SK-N-SH (cell line): ENCODE measurements around the gene SIGLEC8. TPM values are rescaled to one million over a fixed set of nuclear protein-coding genes. Genes with fewer than 3 reads are reported as not detected.

Experiments
- CTCF ChIA-PET: fragments of 300-600, 350-600 bp; formaldehyde crosslinking; extraction: SDS; loops from one replicate; lab custom pipeline; 2021; lab: Yijun Ruan, JAX
- POLR2A ChIA-PET: fragments of 350-600 bp; sonication (Branson Sonifier 250); formaldehyde crosslinking; extraction: SDS; loops from one replicate; lab custom pipeline; 2020; ENCODE audit warnings: antibody characterized with exemption, inconsistent platforms; lab: Yijun Ruan, JAX
- DNase-seq: peaks from one replicate; pipeline ENCODE4 v3.0.0; 2012
- H2AFZ ChIP-seq: fragments of 200-600 bp; sonication (generic); 2 replicates; pipeline ENCODE4 v1.8.1; 2016; ENCODE audit warnings: antibody characterized with exemption, mild to moderate bottlenecking, low read depth
- H3F3A ChIP-seq: fragments of 200-600 bp; sonication (generic); replicated peaks from 2 replicates; pipeline ENCODE3; 2016; ENCODE audit warnings: antibody characterized with exemption, mild to moderate bottlenecking; ENCODE audit not compliant: insufficient read depth
- H3K27ac ChIP-seq, 2 experiments: fragments of 200-500 bp in 1 of 2; fragments of 200-600 bp in 1 of 2; sonication (Bioruptor generic) in 1 of 2; sonication (generic), shearing (Covaris generic) in 1 of 2; 2 replicates each; pipeline versions ENCODE4 v1.5.1 to v1.6.1; 2014 to 2016; ENCODE audit warnings: low read depth in 2 of 2, inconsistent platforms in 1 of 2, low read length in 1 of 2, mild to moderate bottlenecking in 1 of 2, mixed read lengths in 1 of 2
- H3K27me3 ChIP-seq: fragments of 200-600 bp; sonication (generic), shearing (Covaris generic); 2 replicates; pipeline ENCODE4 v1.6.1; 2016; ENCODE audit warnings: mixed run types; ENCODE audit not compliant: insufficient read depth
- H3K36me3 ChIP-seq, 2 experiments: fragments of 200-500 bp in 1 of 2; fragments of 200-600 bp in 1 of 2; sonication (Bioruptor generic) in 1 of 2; sonication (generic) in 1 of 2; replicated peaks in 1 of 2; 2 replicates each; pipeline versions ENCODE3 to v1.5.1; 2014 to 2016; ENCODE audit warnings: low read length in 1 of 2, mild to moderate bottlenecking in 1 of 2; ENCODE audit not compliant: insufficient read depth in 2 of 2, control insufficient read depth in 1 of 2
- H3K4me1 ChIP-seq, 2 experiments: fragments of 200-500 bp in 1 of 2; fragments of 200-600 bp in 1 of 2; sonication (Bioruptor generic) in 1 of 2; sonication (generic), shearing (Covaris generic) in 1 of 2; 2 replicates each; pipeline versions ENCODE4 v1.5.1 to v1.6.1; 2014 to 2016; ENCODE audit warnings: low read depth in 1 of 2, low read length in 1 of 2, mixed run types in 1 of 2; ENCODE audit not compliant: insufficient read depth in 2 of 2, control insufficient read depth in 1 of 2
- H3K4me2 ChIP-seq: fragments of 200-600 bp; sonication (generic), shearing (Covaris generic); 2 replicates; pipeline ENCODE4 v1.6.1; 2017; ENCODE audit warnings: mixed run types
- H3K4me3 ChIP-seq, 2 experiments: fragments of 200-500 bp in 1 of 2; fragments of 200-600 bp in 1 of 2; sonication (Bioruptor generic) in 1 of 2; sonication (generic), shearing (Covaris generic) in 1 of 2; 2 replicates each; pipeline versions ENCODE4 v1.5.1 to v1.8.1; 2014 to 2016; ENCODE audit warnings: low read depth in 2 of 2, inconsistent platforms in 1 of 2, low read length in 1 of 2, mild to moderate bottlenecking in 1 of 2, mixed read lengths in 1 of 2, moderate library complexity in 1 of 2
- H3K79me2 ChIP-seq: fragments of 200-600 bp; sonication (generic); 2 replicates; pipeline ENCODE4 v1.8.1; 2017; ENCODE audit warnings: mild to moderate bottlenecking; ENCODE audit not compliant: insufficient read depth
- H3K9ac ChIP-seq: fragments of 200-600 bp; sonication (generic); 2 replicates; pipeline ENCODE4 v1.6.1; 2017; ENCODE audit warnings: mixed run types
- H3K9me2 ChIP-seq: fragments of 200-600 bp; sonication (generic); 2 replicates; pipeline ENCODE4 v1.6.1; 2017; ENCODE audit warnings: mixed run types
- H3K9me3 ChIP-seq: fragments of 200-600 bp; sonication (generic); 2 replicates; pipeline ENCODE4 v1.6.1; 2017; ENCODE audit warnings: mixed run types, mild to moderate bottlenecking, moderate library complexity
- H4K20me1 ChIP-seq: fragments of 200-600 bp; sonication (generic); 2 replicates; pipeline ENCODE4 v1.6.1; 2017; ENCODE audit warnings: mild to moderate bottlenecking, mixed run types; ENCODE audit not compliant: insufficient read depth
- CHD2 ChIP-seq: fragments of 150-350 bp; IDR thresholded peaks from 2 replicates; pipeline ENCODE4 v1.6.1; 2018; ENCODE audit warnings: low read length; ENCODE audit not compliant: partially characterized antibody
- GATA2 ChIP-seq: sonication (generic); formaldehyde crosslinking; IDR thresholded peaks from 2 replicates; pipeline ENCODE4 v1.5.0; 2020; ENCODE audit warnings: mild to moderate bottlenecking, missing genetic modification reagents
- NFIC ChIP-seq: IDR thresholded peaks from 2 replicates; pipeline ENCODE4 v1.4.0; 2012; ENCODE audit warnings: borderline replicate concordance
- NRF1 ChIP-seq: IDR thresholded peaks from 2 replicates; pipeline ENCODE4 v1.6.1; 2012; ENCODE audit warnings: low read depth, mild to moderate bottlenecking, low read length
- RCOR1 ChIP-seq: fragments of 150-350 bp; IDR thresholded peaks from 2 replicates; pipeline ENCODE4 v1.6.1; 2017; ENCODE audit warnings: antibody characterized with exemption, low read length
- SMC3 ChIP-seq: IDR thresholded peaks from 2 replicates; pipeline ENCODE4 v1.6.1; 2012; ENCODE audit warnings: low read depth, low read length, improper control_type of control experiment
- TAF1 ChIP-seq: IDR thresholded peaks from 2 replicates; pipeline ENCODE4 v1.6.1; 2012; ENCODE audit warnings: low read depth, mild to moderate bottlenecking, low read length, moderate library complexity, borderline replicate concordance
- WGBS: methylation state at CpG from one replicate; pipeline ENCODE4 v1.1.6; 2017; ENCODE audit warnings: low lambda C conversion rate; 5-methylcytosine and 5-hydroxymethylcytosine counted together
- polyA plus RNA-seq, 3 experiments: library from polyadenylated mRNA; depleted of rRNA; stranded (reverse); fragments of >200 nt; gene quantifications; 2 replicates each; pipeline ENCODE4 v1.2.3, GENCODE V29; 2012
- TF ChIP-seq, protein P1 (sequence below): IDR thresholded peaks from 2 replicates; pipeline ENCODE4 v1.4.0; 2012; ENCODE audit warnings: low read depth, borderline replicate concordance
- TF ChIP-seq, protein P2 (sequence below): fragments of 150-350 bp; IDR thresholded peaks from 2 replicates; pipeline ENCODE4 v1.6.1; 2017; ENCODE audit warnings: antibody characterized with exemption, low read length, low read depth, borderline replicate concordance
- TF ChIP-seq, protein P3 (sequence below): IDR thresholded peaks from 2 replicates; pipeline ENCODE4 v1.4.0; 2012; ENCODE audit warnings: low read depth, borderline replicate concordance
- TF ChIP-seq, protein P4 (sequence below): IDR thresholded peaks from 2 replicates; pipeline ENCODE4 v1.4.0; 2012; ENCODE audit warnings: low read depth
- TF ChIP-seq, protein P5 (sequence below): IDR thresholded peaks from 2 replicates; pipeline ENCODE4 v1.6.1; 2012; ENCODE audit warnings: mild to moderate bottlenecking, low read depth, low read length, moderate library complexity
- TF ChIP-seq, protein P6 (sequence below): IDR thresholded peaks from 2 replicates; pipeline ENCODE4; 2012

SIGLEC8 gene
- polyA plus RNA-seq, 1 of the 3 experiments (the other 2 are of a cell fraction) = not detected

DNA sequence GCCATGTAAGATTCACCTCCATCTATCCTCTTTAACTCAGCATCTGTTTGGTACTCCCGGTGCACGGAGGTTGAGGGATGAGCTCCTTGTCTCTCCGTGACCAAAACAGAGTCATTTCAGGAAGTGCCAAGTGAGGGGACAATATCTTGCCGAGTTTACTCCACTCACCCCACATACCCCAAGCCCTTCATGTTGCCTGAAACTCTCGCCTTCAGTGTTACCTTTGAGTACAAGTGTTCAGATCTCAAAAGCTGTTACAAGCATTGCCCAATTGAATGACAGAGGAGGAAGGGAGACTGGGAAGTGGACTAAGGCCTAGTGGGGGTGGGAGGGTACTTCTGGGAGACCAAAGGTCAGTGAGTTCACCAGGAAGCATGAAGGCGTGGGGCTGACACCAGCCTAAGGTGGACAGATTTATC is 49.4 kb upstream of the SIGLEC8 start:
- 0% methylated on average over 6 of the region's 6 CpGs for WGBS
- TF ChIP-seq, protein P1, sequence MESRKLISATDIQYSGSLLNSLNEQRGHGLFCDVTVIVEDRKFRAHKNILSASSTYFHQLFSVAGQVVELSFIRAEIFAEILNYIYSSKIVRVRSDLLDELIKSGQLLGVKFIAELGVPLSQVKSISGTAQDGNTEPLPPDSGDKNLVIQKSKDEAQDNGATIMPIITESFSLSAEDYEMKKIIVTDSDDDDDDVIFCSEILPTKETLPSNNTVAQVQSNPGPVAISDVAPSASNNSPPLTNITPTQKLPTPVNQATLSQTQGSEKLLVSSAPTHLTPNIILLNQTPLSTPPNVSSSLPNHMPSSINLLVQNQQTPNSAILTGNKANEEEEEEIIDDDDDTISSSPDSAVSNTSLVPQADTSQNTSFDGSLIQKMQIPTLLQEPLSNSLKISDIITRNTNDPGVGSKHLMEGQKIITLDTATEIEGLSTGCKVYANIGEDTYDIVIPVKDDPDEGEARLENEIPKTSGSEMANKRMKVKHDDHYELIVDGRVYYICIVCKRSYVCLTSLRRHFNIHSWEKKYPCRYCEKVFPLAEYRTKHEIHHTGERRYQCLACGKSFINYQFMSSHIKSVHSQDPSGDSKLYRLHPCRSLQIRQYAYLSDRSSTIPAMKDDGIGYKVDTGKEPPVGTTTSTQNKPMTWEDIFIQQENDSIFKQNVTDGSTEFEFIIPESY = no peak
- TF ChIP-seq, protein P2, sequence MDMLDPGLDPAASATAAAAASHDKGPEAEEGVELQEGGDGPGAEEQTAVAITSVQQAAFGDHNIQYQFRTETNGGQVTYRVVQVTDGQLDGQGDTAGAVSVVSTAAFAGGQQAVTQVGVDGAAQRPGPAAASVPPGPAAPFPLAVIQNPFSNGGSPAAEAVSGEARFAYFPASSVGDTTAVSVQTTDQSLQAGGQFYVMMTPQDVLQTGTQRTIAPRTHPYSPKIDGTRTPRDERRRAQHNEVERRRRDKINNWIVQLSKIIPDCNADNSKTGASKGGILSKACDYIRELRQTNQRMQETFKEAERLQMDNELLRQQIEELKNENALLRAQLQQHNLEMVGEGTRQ = no peak
- TF ChIP-seq, protein P3, sequence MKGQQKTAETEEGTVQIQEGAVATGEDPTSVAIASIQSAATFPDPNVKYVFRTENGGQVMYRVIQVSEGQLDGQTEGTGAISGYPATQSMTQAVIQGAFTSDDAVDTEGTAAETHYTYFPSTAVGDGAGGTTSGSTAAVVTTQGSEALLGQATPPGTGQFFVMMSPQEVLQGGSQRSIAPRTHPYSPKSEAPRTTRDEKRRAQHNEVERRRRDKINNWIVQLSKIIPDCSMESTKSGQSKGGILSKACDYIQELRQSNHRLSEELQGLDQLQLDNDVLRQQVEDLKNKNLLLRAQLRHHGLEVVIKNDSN = no peak
- TF ChIP-seq, protein P4, sequence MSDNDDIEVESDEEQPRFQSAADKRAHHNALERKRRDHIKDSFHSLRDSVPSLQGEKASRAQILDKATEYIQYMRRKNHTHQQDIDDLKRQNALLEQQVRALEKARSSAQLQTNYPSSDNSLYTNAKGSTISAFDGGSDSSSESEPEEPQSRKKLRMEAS = no peak
- no peak for TF ChIP-seq NRF1
- H4K20me1 ChIP-seq = no peaks in the 10 kb centered on the region
- POLR2A ChIA-PET = no interaction called here
- no peaks in the 10 kb centered on the region for H3K79me2 ChIP-seq
- peaks cover 31% of the 10 kb centered on the region; the same call in 1 of the 2 replicates for H3K27me3 ChIP-seq
- no peaks in the 10 kb centered on the region for H3F3A ChIP-seq
- H3K9ac ChIP-seq = no peak overlapping the region
- no peak overlapping the region for H3K4me3 ChIP-seq
- CTCF ChIA-PET = interaction anchor here (1.0 to 2.0 kb wide), 2 partner anchors 35 to 149 kb away, joined by 3 to 6 read pairs; no protein-coding TSS in a partner anchor
- H3K9me3 ChIP-seq = no peaks in the 10 kb centered on the region
- H2AFZ ChIP-seq = no peak overlapping the region
- no peaks in the 10 kb centered on the region for H3K9me2 ChIP-seq
- DNase-seq = no peak
- H3K36me3 ChIP-seq = no peaks in the 10 kb centered on the region
- no peak overlapping the region for H3K27ac ChIP-seq
- no peaks in the 10 kb centered on the region for H3K4me1 ChIP-seq
- no peak overlapping the region for H3K4me2 ChIP-seq

DNA sequence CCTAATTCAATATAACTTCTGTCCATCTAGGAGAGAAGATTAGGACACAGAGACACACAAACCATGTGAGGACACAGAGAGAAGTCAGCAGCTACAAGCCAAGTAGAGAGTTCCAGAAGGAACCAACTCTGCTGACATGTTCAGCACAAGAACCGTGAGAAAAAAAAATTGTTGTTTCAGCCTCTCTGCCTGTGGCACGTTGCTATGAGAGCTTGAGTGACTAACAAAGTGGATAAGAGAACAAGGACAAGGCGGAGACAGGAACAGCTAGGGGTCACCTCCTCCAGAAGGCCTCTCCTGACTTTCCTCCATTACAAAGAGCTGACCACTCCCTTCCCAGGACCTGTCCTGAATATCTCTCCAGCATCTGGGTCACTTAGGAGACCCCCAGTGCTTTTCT is 48.9 kb upstream of the SIGLEC8 start:
- ChIA-PET CTCF (interaction anchor here (1.0 to 2.0 kb wide), 2 partner anchors 34 to 150 kb away, joined by 3 to 6 read pairs; no protein-coding TSS in a partner anchor), POLR2A (no interaction called here)
- Histone ChIP-seq H3K79me2 (no peaks in the 10 kb centered on the region), H3F3A (no peaks in the 10 kb centered on the region), H3K27me3 (peaks cover 31% of the 10 kb centered on the region; the same call in 1 of the 2 replicates), H3K4me2 (no peak overlapping the region), H2AFZ (no peak overlapping the region), H3K9ac (no peak overlapping the region), H3K4me1 (no peaks in the 10 kb centered on the region), H3K9me2 (no peaks in the 10 kb centered on the region), H3K27ac (no peak overlapping the region), H3K9me3 (no peaks in the 10 kb centered on the region), H4K20me1 (no peaks in the 10 kb centered on the region), H3K36me3 (no peaks in the 10 kb centered on the region), H3K4me3 (no peak overlapping the region)
- DNase-seq = no peak
- WGBS = 3% methylated on average over 3 of the region's 3 CpGs
- TF ChIP-seq CHD2 (no peak), TAF1 (no peak), GATA2 (no peak), SMC3 (no peak), NFIC (no peak), RCOR1 (no peak)
- TF ChIP-seq, protein P2 = no peak
- TF ChIP-seq, protein P5, sequence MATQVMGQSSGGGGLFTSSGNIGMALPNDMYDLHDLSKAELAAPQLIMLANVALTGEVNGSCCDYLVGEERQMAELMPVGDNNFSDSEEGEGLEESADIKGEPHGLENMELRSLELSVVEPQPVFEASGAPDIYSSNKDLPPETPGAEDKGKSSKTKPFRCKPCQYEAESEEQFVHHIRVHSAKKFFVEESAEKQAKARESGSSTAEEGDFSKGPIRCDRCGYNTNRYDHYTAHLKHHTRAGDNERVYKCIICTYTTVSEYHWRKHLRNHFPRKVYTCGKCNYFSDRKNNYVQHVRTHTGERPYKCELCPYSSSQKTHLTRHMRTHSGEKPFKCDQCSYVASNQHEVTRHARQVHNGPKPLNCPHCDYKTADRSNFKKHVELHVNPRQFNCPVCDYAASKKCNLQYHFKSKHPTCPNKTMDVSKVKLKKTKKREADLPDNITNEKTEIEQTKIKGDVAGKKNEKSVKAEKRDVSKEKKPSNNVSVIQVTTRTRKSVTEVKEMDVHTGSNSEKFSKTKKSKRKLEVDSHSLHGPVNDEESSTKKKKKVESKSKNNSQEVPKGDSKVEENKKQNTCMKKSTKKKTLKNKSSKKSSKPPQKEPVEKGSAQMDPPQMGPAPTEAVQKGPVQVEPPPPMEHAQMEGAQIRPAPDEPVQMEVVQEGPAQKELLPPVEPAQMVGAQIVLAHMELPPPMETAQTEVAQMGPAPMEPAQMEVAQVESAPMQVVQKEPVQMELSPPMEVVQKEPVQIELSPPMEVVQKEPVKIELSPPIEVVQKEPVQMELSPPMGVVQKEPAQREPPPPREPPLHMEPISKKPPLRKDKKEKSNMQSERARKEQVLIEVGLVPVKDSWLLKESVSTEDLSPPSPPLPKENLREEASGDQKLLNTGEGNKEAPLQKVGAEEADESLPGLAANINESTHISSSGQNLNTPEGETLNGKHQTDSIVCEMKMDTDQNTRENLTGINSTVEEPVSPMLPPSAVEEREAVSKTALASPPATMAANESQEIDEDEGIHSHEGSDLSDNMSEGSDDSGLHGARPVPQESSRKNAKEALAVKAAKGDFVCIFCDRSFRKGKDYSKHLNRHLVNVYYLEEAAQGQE = no peak
- TF ChIP-seq, protein P6, sequence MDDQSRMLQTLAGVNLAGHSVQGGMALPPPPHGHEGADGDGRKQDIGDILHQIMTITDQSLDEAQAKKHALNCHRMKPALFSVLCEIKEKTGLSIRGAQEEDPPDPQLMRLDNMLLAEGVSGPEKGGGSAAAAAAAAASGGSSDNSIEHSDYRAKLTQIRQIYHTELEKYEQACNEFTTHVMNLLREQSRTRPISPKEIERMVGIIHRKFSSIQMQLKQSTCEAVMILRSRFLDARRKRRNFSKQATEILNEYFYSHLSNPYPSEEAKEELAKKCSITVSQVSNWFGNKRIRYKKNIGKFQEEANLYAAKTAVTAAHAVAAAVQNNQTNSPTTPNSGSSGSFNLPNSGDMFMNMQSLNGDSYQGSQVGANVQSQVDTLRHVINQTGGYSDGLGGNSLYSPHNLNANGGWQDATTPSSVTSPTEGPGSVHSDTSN = no peak
- TF ChIP-seq, protein P1 = no peak
